Stimulated activated CD8-positive, alpha-beta memory T cell treated with anti-CD3 and anti-CD28 coated beads, Interleukin-12 subunit alpha, Interleukin-12 subunit beta, amount 100 ng/mL, for 24 hours (primary cell): ENCODE results near the gene TP73.

Source experiments
- DNase-seq: peaks from one replicate; pipeline ENCODE4 v3.0.0-alpha.2; 2020; ENCODE audit errors: extremely low read depth

Gene TP73

DNA sequence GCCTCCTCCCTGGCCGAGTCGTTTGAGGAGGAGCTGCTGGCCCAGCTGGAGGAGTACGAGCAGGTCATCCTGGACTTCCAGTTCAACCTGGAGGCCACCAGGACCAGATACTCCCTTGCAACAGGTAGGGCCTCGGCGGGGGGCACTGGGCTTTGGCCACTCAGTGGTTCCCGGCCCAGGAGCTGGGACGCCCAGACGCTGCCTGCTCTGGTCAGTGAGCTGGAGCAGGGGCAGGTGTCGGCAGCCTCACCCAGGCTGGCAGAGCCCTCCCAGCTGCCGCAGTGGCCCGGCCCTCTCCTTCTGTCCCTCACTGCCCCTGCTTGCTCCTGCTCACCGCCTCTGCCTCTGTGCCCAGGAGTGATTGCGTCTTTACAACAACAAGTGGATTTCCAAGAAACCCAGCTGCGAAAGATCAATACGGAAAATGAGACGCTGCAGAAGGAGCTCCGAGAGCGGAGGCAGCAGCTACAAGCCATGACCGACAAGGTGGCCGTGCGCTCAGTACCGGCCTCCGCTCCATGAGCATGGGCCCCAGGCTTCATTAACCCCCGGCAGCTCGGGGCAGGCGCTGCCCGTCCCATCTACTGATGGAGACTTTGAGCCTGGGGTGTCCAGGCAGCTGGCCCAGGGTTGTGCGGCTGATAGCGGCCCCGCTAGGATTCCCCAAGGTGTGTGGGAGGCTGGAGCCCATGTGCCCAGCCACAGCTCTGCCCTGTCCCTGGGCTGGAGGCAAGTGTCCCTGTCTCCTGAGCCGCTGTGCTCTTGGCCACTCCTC lies 111.2 kb downstream of the TP73 start:
- DNase-seq, result no peak

DNA sequence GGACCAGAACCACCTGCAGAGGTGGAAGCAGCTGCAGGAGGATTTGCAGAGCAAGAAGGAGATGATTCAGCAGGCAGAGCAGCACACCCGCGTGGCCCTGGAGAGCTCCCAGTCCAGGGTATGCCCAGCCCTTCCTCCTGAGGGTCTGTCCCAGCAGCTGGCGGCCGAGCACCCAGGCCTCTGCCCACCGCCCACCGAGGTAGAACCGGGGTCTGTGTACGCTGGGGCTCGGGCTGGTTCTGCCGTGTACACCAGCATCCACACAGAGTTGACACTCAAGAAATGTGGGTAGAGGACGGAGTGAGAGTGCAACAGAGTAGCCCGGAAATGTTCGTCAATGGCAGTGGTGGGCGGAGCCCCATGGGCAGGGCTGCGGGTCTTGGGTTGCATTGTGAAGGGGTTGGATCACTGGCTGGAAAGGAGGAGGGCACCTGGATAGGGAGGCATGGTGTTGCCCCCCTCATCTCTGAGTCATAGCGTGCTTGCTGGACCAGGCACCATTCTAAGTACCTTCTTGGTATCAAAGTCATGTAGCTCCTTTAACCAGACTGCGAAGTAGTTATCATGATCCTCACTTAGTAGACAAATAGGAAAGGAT lies 115.1 kb downstream of the TP73 start:
- DNase-seq, result no peak

DNA sequence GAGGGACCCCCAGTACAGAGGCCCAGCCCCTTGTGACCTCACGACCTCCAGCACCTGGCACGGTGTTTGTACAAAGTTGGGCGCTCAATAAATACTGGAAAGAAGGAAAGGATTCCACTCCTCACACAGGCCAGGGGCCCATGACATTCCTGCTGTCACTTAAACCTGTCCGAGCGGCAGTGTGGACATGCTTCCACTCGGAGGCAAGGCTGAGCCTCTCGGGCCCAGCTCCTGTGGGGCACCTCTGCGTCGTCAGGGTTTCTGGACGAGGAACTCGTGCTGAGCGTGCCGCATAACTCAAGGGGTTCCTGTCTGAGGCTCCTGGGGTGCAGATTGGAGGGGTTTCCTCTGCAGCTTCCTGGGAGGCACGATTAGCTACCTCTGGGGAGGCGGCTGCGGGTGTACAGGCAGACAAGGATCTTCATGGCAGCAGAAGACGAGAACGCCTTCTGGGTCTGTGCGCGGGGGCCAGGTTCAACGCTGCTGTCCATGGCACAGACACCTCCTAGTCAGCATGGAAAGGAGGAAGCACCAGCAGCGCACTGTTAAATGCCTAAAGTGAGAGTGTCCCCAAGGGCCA lies 116.6 kb downstream of the TP73 start:
- no peak for DNase-seq

DNA sequence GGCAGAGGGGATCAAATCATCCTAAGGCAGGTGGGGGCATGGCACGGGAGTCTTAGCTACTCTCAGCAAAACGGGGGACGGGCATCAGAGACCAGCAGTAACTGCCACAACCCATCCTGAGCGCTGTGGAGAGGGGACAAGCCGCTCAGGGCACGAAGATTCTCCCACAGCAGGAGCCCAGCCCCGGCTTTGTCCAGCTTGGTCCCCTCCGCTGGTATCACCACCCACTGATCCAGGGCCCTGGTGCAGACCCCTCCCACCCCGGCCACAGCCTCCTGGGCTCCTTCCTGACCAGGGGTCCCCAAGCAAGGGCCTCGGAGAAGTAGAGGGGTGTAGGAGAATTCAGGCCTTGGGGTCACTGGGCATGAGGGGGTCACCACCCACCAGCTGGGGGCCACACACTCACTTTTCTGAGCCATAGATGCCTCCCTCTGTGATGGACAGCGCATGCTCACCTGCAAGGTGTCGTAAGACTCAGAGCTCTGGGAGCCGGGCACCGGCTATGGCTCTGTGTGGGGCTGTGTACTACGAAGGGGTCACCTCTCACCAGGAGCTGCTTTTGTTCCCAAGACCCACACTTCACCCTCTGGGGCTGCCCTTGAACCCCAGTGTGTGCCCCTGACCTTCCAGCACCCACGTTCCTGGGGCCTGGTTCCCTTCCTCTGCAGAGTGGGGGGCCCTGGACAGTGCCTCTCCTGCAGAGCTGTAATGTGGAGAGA lies 117.9 kb downstream of the TP73 start:
- no peak for DNase-seq

DNA sequence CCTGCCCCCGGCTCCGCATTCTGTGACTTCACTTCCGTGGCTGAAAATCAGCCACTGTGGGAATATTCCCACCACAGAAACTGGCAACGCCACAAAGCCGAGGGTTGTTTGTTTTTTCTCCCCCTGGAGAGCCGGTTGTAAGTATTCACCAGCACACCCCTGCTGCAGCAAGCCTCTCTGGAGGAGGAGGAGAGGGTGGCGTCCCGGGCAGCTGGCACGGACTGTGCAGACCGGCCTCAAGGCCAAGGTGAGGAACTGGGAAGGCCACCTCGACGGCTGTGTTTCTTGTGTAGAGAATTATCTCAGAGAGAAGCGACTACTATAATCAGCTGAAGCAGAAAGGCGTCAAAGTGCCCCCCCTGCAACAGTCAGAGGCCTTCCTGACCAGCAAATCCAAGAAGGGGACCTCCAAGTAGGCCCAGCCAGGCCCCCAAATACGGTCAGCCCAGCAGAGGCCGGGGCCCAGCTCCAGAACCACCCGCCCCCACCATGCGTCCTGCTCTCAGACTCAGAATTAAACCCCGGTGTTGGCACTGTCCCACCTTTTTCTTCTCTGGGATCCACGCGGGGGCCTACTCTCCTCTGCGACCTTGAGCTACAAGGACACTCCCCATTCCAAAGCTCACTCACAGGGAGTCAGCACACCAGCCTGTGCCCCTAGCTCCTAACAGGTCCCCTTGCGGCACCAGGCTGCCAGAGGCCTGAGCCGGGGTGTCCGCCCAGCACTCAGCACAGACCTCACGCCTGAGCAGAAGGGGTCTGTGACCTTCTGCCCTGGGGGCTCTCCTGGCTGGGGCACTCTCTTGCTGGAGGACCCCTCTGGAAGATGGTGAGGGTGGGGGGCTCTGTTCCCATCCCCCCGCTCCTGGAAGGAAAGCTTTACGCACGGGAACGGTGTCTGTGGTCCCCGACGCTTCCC lies 119.1 kb downstream of the TP73 start:
- no peak for DNase-seq

DNA sequence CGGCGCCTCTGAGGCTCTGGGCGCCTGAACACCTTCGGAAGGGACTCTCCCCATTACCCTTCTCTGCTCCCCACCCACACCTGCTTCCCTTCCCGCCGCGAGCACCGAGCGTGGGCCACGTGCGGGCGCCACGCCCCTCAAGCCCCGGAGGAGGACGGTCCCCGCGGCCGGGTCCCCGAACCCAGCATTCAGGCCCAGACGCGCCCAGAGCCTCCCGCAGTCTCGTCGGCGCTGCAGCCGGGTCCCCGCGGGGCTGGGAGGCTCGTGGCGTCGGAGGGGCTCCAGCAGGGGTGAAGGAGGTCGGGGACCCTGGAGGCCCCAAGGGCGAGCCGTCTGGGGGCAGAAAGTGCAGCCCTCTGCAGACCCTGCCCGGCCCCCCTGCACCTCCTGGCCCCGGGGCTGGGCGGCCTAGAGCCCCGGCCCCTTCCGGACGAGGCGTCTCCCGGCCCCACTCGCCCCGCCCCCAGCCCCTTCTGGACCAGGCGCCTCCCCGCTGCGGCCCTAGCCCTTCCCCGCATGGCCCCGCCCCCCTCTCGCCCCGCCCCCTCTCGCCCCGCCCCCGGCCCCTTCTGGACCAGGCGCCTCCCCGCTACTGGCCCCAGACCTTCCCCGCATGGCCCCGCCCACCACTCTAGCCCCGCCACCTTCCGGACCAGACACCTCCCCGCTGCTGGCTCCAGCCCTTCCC lies 119.9 kb downstream of the TP73 start:
- peak; percentile 72 for DNase-seq

DNA sequence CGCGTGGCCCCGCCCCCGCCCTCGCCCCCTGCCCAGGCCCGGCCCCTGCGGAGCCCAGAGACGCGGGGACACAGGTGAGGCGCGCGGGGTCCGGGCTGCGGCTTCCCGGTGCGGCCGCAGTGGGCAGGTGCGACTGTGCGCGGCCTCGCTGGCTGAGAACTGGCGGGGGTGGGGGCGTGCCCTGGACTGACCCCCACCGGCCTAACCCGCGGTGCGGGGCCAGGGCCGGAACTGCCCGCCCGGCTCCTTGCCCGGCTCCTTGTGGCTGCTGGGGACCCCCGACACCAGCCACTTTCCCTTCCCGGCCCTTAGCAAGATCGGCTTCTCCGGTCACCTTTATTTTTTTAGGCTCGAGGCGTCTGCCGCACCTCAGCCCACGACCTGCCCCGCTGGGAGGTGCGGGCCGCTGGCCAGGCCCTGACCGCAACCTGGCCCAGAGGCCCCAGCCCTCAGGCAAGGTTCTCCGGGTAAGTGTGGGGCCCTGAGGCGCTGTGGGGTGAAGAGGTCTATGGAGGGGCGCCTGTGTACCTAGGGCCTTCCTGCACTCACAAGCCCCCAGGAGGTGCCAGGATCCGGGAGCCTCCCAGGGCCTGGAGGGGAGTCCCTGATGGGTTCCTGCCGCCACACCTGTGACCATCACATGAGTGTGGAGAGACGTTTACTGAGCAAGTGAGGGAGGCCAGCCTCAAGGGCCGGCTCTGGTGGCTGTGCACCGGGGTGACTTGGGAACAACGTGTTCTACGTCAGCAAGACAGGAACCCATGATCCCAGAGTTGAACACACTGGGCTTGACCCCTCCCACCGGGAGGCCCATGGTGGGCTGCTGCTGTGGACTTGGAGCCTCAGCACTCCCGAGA lies 120.6 kb downstream of the TP73 start, which contains the start of gene SMIM1:
SMIM1 (plus strand) TSS at position 35 of the 857 bp plus-strand sequence. CDS start 2,625 bp downstream, outside the sequence.
- no peak for DNase-seq

DNA sequence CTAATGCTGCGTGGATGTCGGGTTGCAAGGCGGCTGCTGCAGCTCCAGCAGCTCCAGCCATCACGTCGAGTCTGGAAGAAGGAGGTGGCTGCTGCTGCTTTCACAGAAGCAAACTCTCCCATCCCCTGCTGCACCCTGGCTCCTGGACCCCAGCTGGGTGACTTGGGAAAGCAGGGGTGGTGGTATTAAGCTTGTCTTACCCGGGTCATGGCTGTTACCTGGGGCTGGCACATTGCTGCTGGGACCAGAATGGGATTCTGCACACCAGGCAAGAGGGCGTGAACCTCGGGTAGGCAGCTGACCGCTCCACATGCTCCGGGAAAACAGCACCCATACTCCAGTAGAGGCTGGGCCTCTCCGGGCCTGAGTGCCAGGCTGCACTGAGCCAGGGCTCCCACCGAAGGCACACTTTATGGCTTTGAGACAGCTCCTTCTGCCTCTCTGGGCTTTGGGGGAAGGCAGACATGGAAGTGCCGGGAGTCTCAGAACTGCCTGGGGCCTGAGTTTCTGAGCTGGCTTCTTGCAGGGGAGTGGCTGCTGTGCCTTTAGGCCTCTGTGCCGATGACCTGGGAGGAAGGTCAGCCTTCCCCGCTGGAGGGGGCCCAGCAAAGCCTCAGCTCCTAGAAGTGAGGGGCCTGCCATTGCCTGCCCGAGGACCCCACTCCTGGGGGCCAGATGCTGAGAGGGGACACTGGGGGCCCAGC lies 121.4 kb downstream of the TP73 start:
- no peak for DNase-seq

DNA sequence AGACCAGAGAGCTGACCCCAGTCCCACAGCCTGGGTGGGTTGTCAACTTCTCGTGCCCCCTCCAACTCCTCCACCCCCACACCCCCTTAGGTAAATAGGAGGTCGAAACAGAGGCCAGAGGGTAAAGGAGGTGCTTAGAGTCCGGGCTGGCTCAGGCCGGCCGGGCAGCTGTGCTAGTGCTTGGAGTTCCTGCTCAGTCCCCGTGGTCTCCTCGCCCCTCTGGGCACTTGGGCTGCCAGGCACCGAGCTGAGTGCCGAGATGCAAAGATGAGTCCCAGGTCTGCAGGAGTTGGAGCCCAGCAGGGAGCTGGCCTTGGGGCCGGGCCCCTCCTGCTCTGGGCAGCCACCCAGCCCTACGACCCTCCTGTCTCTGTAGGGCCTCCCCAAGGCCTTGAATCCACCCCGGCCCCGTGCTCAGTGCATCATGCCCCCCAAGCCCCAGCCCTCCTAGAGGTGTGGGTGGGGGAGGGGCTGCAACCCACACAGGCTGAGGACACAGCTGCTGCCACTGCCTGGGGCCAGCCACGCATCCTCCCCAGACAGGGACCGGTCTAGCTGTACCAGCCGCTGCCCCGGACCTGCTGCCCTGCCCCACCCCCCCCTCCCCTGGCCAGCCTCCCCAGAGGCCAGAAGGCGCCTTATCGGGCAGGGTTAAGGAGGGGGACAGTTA lies 122.1 kb downstream of the TP73 start:
- DNase-seq, result no peak

DNA sequence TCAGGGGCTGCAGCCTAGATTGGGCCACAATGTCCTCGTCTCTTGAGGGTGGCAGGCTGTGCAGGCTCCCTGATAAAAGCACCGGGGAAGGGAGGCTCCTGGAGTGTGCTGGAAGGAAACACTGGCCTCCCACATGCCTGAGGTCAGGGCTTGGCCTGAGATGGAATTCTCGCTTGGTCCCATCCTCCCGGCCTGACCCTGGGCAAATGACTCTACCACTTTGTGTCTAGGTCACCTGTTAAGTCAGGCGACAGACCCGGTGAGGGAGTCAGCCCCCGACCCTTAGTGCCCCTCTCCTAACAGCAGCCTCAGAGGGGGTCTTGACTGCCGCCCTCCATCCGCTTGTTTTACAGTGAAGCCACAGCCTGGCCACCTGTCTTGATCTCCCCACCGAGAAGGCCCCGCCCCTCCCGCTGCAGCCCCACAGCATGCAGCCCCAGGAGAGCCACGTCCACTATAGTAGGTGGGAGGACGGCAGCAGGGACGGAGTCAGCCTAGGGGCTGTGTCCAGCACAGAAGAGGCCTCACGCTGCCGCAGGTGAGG lies 122.7 kb downstream of the TP73 start:
- DNase-seq, result no peak

DNA sequence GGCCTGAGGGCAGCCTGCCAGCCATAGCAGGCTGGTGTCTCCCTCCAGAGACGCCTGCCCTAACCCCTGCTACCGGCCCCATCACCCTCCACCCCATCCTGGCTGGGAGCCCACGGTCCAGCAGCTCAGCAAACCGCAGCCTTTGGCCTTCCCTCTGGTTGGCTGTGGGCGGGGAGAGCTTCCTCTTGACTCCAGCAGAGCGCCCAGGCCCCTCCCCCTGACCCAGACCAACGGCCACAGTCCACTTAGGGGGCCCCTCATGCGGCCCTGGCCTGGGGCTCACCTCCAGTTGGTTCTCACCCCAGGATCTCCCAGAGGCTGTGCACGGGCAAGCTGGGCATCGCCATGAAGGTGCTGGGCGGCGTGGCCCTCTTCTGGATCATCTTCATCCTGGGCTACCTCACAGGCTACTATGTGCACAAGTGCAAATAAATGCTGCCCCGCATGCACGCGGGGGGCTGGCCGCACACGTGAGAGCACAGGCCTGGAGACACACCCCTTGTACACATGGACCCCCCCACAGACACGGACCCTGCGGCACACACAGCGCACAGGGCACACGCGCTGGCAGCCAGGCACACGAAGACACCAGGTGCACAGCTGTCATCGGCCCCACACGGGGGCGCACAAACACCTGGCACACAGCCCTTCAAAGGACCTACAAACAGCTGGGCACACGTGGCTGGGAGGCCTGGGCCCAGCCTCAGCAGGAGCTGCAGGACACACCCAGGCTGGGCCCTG lies 123.3 kb downstream of the TP73 start:
- DNase-seq, result no peak

DNA sequence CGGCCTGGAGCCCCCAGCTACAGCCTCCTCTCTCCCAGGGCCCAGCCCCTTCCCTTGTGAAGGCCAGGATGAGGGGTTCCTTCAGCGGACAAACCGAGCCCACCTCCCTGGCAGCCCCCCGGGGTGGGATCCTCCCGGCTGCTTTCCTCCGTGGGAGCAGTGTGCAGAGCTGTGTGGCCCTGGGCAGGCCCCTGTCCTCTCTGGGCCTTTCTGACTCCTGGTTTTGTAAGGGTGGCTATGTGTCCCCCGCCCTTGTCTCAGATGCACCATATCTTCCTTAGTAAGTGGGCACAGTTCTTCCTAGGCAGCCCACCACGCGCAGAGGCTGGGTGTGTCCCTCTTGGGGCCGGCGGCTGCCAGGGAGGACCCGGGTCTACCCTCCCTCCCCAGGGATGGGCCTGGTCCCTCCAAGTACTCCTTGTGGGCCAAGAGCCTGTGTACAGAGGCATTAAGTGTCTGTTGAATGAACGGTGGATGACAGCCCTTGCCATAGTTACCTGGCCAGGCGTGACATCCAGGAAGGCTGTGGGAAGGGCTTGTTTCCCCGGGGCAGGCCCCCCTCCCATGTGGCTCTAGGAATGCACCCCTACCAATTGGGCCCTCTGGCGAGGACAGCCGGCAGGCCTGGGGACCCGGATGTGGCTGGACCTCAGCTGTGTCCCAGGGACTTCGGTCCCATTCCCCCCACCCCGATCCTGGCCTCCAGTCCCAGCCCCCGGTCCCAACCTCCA lies 124.1 kb downstream of the TP73 start:
- DNase-seq, result no peak

DNA sequence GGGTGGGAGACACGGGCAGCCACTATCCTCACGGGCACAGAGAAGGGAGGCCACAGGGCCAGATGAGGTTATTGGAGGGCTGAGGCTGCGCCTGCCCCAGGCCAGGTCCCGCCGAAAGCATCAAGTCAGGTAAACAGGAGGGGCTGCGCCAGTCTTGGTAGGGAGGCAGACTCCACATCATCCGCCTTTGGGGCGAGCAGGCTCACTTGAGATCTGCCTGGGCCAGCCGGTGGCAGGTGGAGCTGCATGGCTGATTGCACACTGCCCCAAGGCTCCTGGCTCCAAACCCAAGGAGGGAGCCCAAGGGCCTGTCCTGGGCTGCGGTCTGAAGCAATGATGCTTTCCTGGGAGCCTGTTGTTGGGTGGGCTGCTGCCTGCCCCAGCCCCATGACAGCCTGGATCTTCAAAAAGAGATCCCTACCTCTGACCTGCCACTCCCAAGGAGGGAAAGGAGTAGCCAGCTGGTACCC lies 124.8 kb downstream of the TP73 start:
- no peak for DNase-seq

DNA sequence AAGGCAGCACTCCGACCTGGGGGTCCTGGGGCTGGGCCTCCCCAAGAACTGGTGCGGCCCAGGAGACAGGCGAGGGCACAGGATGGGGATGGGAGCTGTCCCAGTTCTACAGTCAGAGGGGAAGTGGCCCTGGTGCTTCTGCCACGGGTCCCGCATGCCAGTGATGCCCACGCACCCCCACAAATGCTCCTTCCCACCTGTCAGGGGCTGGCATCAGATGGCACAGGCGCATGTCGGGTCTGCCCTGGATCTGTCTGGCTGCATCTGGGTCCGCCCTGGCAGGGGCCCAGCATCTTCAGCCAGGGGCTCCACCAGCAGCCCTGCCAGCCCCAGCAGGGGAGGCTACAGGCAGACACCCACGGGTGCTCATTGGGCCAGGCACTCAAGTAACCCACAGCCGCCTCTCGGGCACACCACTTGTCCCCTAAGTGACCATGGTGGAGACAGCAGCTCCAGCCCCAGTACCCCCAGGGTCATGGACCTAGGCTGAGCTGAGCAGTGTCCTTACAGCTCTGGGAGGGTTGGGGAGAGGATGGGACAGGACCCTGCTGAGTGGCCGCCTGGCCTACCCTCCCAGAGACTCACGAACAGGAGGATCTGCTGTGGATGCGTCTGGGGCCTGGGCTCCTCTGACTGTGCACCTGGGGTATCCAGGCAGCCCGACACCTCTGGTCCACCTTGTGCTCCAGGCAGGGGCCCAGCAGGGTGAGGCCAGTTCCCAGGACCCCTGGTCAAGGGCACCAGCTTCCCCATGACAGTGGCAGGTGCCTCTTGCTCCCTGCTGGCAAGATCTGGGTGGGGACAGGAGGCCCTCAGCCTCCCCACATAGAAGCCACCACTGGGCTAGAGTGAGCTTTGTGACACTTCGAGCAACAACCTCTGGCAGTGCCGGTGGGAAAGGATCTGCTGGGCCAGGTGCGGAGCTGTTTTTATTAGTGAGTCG lies 125.6 kb downstream of the TP73 start:
- no peak for DNase-seq

DNA sequence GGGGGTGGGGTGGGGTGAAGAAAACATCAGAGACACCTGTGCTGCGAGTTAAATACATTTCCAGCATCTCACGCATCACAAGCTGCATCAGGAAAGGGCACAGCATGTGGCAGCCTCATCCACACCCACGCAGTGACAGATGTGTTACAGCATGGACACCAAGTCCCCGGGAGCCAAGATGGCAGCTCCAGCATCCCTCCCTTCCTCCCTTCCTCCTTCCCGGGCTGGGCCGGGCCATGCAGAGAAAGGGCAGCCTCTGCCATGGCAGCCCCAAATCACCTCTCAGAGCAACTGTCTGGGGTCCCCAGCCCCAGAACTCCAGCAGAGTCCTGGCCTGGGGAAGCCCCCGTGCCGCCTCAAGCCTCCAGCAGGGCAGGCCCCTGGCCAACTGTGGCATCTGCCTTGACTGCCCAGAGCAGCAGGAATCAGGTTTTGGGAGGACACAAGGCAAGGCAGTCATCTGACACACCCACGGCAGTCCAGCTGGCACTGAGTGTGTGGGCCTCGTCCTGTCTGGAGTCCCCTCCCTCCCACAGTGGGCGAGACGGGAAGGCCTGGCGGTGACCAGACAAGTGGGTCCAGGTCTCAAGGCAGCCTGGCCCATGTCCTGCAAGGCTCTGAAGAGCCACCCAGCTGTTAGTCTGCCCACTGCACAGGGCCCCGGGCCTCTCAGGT lies 126.4 kb downstream of the TP73 start:
- no peak for DNase-seq
